Hematopoietic multipotent progenitor cell treated with erythropoietin and hydrocortisone succinate and interleukin-3 and kit ligand, for 6 days (in vitro differentiated cells): ENCODE data around the gene DVL1.
A peak's percentile ranks its signal among the peaks of the same experiment; 100 is the strongest.
"Not testable (repeated sequence)": the region's sequence is repeated elsewhere in the genome, so short reads cannot be mapped to it uniquely, and the experiment has no call there.

Experiments used
- DNase-seq: peaks from one replicate; pipeline ENCODE4 v3.0.0-alpha.2; 2015

The DVL1 gene

DNA sequence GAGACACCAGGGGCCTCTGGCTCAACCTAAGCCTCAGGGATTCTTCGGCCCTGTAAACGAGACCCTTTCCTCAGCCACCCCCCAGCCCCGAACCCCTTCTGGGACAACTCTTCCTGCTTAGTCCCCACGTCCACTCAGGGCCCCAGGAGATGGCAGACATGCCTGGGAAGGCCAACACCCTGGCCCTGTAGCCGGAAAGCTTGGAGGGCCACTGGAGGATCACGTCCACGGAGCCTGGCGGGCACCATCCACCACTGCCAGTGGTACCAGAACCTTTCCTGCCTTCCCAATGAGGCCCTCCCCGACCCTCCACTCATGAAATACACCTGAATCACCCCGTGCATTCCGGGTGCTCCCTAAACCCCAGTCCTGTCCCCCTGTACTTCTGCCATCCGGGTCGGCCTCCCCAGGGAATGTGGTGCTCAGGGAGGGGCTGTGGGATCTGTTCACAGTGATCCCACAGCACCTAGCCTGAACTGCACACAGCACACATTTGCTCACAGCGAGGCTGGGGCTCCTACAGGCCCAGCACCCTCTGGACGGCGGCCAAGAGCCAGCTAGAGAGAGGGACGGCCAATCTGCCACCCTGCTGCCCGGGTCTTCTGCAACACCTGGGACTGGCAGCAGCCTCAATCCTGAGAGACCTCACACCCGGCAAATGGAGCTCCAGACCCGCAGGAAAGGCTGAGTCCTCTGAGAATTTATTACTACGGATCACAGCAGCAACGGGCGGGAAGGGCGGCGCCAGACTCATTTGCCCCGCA lies 24.0 kb upstream of the DVL1 start:
- DNase-seq = no peak

DNA sequence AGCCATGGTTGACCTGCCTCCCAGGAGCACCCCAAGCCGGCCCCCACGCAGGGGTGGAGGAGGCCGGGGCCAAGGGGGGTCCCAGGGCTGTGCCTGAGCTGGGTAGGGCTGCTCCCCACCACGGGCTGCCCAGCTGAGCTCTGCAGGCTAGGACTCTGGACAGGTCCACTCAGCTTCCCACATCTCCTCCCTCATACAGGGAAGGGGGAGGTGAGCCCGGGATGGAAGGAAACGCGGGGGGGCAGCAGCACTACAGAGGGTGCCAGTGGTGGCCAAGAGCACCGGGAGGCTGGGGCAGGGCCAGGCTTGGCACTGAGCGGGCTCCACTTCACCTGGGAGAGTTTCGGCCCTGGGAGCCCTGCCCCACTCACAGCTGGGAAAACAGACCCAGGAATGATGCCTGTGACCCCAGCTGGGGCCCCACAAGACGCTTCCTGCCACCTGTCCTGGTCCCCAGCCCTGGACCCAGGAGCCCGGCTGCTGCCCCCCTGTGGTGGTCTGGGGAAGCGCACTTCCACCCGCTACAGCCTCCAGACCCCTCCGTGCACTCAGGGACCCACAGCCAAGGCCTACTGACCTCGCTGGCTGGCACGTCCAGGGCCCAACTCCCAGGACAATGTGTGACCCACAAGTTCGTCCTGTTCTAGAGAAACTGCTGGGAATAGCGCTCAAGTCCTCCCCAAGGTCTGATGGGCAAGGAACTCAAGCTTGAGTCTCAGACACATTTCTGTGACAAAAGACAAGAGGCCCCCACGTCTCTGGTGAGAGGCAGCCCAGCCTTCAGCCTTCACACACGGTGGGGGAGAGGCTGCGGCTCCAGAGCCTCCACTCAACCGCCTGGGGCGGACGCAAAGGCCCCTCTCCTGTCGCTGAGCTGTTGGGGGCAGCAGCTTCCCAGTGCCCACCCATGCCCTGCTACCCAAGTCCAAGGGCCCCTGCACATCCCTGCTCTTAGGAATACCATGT lies 22.8 kb upstream of the DVL1 start:
- peak; percentile 76 for DNase-seq

DNA sequence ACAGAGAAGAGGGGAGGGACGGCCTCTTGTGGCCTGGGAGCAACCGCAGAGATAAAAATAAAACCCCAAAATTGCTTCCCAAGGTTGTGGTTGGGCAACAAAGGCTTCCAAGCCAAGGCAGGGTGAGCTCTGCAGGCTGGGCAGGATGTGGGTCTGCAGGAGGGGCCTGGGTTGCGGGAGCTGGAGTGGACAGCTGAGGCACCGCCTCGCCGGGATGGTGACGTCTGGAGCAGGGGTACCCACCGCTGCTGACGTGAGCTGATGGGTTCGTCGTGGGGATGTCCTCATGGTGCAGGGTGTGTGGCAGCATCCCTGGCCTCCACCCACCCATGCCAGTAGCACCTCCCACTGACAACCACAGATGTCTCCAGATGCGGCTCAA lies 22.1 kb upstream of the DVL1 start:
- peak; percentile 89 for DNase-seq

DNA sequence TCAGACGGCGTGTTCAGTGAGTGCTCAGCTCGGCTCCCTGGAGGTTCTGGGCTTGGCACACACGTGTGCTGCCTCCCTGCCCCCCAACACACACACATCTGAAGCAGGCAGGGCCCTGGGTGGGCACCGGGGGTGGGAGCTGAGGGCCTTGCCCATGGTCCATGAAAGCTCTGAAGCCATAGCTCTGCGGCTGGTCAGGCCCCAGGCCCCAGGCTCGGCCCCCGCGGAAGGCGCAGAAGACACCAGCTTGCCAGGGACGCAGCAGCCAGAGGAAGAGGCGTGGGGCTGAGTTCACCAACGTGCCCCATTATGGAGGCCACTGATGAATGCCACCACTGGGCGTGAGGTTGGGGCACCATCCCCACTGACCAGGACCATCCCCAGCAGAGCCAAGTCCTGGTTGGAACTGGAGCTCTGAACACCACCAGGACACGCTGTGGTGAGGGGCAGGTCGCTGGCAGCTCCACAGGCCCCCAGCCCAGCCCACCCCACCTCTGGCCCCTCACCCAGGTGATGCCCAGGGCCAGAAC lies 21.6 kb upstream of the DVL1 start:
- no peak for DNase-seq

DNA sequence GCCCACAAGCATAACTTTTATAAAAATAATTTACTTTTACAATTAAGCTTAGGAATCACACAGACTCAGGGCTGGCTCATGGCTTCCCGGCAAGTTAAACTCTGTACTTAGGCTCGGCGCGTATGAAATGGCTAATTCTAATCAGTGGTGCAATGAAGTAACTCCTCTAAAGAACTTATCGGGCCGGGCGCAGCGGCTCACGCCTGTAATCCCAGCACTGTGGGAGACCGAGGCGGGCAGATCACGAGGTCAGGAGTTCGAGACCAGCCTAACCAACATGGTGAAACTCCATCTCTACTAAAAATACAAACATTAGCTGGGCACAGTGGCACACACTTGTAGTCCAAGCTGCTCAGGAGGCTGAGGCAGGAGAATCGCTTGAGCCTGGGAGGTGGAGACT lies 20.9 kb upstream of the DVL1 start:
- not testable (repeated sequence) for DNase-seq

DNA sequence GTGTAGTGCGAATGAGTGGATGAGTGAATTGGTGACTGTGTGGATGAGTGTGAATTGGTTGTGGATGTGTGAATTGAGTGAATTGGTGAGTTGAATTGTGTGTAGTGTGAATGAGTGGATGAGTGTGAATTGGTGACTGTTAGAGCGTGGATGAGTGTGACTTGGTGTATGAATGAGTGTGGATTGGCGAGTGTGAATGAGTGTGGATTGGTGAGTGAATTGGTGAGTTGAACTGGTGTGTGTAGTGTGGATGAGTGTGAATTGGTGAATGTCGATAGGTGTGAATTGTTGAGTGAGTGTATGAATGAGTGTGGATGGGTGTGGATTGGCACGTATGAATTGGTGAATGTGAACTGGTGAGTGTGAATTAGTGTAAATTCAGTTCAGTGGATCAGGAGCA lies 18.1 kb upstream of the DVL1 start:
- no peak for DNase-seq

DNA sequence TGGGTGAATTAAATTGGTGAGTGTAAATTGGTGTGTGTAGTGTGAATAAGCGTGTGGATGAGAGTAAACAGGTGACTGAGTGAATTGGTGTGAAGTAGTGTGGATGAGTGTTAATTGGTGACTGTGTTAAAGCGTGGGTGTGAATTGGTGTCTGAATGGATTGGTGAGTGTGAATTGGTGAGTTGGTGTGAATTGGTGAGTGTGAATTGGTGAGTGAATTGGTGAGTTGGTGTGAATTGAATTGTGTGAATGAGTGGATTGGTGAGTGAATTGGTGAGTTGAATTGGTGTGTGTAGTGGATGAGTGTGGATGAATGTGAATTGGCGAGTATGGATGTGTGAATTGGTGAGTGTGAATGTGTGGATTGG lies 17.5 kb upstream of the DVL1 start:
- DNase-seq = no peak

DNA sequence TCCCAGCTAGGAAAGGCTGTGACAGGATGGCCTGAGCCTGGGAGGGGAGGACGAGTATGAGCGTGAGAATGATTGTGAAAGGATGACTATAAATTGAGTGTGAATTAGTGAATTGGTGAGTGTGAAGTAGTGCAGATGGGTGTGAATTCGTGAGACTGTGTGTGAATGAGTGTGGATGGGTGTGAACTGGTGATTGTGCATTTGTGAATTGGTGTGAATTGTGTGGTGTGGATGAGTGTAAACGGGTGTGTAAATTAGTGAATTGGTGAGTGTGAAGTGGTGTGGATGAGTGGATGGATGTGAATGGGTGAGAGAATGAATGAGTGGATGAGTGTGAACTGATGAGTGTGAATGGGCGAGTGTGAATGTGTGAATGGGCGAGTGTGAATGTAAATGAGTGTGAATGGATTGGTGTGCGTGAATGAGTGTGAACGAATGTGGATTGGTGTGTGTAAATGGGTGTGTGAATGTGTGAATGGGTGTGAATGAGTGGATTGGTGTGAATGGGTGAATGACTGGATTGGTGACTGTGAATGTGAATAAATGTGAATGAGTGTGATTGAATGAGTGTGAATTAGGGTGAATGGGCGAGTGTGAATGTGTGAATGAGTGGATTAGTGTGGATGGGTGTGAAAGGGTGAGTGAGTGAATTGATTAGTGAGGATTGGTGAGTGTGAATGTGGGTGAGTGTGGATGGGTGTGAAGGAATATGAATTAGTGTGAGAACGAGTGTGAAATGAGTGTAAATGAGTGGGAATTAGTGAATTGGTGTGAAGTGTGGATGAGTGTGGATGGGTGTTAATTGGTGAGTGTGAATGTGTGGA lies 16.9 kb upstream of the DVL1 start:
- DNase-seq = no peak

DNA sequence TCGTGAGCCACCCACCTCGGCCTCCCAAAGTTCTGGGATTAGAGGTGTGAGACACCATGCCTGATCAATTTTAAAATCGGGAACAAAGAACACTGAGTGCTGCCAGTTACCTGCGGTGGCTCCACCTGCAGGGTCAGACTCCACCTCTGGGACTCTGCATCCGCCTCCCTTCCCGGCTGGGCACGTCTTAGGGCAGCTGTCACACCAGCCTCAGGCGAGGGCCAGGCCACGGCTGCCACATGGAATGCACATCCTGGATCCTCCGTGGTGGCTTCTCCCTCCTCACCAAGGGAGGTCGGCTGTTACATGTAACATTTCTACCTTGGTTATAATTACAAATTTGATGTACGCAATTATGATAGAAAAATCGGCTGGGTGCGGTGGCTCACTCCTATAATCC lies 15.0 kb upstream of the DVL1 start:
- DNase-seq = no peak

DNA sequence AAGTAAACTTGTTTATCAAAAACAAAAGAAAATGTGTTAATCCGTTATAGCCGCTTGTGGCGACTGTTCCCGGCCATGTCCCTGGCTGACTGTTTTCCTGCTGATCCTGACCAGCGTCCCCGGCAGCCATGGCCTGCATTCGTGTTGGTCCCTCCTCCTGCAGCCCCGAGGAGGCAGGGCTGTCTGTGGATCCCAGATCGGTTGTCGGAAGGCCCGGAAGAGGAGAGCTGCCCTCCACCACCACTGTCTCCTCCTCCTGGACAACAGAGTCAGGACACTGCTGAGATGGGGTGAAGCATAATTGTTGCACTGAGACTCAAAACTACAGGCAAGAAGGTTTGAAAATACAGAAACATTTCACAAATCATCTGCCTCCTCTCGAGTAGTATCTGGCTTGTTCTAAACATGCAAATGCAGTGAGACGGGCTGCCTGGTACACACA lies 12.8 kb upstream of the DVL1 start:
- DNase-seq = no peak

DNA sequence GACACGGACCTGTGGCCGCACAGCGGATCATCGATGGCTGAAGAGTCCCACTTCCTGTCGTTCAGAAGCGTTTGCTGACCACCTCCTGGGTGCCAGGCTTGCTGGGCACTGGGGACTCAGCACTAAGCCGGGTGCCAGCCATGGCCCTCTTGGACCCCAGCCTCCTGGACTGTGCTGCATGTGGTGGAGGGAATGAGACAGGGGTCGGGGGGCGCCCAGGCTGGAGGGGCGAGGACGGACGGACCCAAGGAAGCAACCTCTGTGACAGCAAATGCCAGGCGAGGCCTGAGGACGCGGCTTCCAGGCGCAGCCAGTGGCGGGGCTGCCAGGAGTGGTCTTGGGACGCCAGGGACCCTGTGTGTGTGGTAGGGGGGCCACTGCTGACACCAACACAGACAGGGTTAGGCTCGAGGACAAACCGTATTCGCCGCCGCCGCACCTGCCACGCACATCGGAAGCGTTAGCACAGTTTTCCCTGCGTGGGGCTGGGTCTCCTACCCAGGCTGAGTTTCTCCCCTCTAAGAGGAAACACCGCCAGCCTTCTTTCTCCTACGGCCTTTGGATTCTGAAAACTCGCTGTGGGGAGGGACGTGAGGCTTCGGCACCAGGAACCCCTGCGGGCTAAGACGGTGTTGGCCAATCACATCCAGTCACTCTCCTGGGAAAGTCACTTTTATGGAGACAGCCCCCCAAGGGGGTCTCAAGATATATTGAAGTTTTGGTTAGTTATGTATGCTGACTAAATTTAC lies 12.2 kb upstream of the DVL1 start:
- no peak for DNase-seq

DNA sequence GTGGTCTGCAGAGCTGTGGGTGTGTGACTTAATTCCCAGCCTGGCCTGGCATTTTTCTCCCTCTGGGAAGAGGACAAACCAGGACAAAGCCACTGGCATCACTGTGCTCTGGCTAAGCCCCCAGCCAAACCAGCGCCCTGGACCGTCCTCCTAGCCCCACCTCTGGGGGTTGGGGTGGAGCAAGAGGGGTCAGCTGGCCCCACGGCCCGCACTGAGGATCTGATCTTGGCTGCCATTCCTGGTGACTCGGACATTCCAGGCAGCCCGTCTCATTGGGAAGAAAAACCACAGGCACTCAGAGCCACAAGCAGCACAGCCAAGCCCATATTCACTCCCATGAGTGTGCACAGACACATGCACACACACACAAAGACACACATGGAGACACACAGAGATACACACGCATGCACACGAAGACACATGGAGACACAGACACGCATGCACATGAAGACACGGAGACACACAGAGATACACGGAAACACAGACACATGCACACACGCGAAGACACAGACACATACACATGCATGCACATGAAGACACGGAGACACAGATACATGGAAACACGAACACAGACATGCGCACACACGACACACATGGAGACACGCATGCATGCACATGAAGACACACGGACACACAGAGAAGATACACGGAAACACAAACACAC lies 11.4 kb upstream of the DVL1 start:
- no peak for DNase-seq

DNA sequence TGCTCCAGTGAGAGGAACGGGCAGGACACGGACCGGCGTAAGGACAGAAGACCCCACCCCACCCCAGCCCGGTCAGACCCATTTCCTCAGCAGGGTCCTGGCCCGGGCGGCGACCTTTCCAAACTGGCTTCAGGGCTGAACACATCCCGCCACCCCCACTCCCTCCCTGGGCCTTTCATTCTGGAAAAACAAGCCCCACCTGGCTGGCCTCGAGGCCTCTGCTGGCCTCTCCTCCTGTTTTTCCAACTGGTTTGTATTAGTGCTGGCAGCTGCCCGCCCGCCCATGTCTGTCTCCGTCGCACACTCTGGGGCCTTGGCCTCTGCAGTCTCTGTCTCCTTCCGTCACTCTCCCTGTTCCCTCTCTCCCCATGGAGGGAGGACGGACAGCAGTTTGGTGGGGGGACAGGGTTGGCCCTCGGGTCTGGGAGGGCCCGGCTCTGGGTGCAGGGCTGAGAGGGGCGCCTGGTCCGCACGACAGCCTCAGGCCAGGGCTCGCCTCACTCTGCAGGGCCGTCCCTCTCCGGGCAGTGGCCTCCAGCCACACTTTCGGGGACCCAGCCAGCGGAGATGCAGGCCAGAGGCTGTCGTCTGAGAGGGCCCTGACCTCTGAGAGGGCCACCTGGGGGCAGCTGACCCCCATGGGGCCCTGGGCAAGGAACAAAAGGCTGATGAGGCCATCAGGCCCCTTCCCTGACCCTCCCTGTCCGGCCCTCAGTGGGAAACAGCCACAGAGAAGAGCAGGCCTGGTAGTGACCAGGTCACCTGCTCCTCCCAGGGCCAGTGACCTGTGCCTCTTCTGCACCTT lies 10.6 kb upstream of the DVL1 start:
- no peak for DNase-seq

DNA sequence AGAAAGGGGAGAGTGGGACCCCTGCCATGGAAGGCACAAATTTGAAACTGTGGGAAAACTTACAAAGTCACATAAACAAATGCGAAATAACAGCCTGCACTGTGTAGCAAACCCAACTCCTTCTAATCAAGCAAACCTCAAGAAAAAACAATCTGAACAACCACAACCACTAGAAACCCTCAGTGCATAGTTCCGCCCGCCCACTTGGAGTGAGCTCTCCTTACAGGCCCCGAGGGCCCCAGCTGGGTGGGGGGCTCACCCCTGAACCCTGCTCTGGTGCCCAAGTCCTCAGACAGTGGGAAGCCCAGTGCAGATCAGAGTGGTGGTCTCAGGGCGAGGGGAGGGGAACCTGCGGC lies 10.1 kb upstream of the DVL1 start:
- no peak for DNase-seq

DNA sequence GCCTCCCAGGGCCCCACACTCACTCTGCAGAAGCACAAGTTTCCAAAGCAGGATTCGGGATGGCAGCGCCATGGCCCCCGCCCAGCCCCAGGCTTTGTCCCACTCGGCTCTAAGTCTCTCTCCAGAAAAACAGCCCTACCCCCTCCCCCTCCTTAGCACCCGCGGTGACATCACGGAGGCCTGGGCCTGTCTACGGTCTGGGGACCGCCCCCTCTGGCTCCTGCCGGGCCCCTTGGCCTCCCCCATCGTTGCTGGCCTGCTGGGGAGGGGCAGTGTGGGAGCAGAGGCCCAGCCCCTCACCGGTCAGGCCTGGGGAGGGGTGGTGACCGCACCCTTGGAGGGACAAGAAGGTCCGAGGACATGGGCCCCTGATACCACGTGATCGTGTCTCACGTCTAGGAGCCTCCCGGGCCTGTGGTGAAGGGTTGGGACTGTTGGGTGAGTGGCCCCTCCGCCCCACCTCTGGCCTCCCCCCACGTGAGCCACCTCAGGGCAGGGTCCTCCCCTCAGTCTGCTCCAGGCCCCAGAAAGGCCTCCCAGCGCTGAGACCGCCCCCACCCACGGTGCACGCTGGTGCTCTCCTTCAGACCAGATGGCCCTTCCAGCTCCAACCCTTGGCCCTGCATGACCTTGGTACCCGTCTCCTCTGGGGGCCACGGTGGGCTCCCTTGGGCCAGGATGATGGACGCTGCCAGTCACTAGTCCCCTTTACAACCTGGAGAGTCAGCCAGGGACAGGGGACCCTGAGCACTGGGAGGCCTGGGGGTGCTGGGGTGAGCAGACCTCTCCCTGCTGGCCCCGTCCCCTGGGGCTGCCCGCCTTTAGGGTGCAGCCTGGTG lies 9.4 kb upstream of the DVL1 start, which contains the start of gene MXRA8:
Gene MXRA8, minus strand, starts transcription at position 123 of the 839 bp plus-strand sequence. Its CDS starts 51 bp downstream, at position 72.
- DNase-seq = no peak

DNA sequence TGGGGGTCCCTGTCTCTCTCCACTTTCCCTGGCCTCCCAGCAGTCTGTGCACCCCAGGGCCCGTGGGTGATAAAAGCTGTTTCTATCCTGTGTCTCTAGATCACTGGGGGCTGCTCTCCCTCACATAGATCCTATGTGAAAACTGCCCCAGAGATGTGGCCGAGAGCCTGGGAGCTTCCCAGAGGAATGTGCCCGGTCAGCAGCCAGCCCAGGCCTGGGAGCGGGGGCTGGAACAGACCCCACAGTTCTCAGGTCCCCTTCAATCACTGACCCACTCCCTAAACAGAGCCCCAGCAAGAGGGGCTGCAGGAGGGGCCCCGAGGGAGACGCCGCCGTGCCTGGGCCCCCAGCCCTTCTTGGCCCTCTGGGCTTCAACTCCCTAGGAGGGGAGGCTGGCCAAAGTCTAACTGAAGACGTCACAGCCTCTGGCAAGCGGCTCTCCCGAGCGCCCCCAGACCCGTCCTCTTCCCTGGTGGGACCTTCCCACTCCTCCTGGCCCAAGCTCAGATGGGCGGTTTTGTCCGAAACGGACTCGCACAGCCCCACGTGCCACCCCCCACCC lies 8.7 kb upstream of the DVL1 start:
- DNase-seq = no peak

DNA sequence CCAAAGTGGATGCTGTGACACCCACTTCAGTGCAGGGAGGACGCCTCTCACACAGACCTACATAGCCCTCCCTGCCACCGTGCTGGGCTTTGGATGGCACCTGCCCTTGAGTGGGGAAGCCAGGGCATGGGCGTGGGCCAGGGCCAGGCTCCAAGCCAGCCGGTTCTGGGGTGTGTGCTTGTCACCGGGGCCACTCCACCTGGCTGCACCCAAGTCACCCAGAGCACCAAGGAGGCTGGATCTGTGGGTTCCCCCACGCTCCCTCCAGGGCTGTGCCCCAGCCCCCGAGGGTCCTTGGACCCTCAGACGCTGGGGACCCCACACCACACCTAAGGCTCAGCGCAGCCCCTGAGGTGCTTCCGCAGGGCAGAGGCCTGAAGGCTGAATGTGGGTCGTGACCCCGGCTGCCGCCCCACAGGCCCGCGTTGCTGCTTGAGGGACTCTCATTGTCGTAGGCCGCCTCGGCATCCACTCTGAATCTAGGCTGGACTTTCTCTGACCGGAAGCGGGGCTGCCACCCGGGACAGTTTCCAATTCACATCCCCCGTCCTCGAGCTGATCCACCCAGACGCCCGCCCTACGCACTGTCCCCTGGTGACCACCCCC lies 7.7 kb upstream of the DVL1 start:
- DNase-seq = no peak

DNA sequence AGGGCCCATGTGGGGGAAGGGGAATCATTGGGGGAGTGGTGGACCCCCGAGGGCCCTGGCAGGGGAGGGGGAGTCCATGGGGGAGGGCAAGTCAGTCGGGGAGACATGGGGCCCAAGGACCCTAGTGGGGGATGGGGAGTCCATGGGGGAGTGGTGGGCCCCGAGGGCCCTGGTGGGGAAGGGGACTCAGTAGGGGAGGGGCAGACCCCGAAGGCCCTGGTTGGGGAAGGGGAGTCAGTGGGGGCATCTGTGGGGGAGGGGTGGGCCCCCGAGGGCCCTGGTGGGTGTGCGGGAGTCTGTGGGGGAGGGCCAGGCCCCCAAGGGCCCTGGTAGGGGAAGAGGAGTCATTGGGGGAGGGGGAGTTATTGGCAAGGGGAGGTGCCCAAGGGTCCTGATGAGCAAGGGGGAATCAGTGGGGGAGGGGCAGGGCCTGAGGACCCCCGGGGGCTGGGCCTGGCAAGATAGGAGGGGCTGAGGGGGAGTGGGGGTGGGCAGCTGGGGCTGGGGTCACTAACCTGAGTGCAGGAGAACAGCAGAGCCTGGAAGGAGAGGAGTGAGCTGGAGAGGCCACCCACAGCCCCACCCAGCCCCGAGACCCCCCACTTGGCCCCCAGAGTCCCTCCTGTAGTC lies 7.1 kb upstream of the DVL1 start:
- no peak for DNase-seq

DNA sequence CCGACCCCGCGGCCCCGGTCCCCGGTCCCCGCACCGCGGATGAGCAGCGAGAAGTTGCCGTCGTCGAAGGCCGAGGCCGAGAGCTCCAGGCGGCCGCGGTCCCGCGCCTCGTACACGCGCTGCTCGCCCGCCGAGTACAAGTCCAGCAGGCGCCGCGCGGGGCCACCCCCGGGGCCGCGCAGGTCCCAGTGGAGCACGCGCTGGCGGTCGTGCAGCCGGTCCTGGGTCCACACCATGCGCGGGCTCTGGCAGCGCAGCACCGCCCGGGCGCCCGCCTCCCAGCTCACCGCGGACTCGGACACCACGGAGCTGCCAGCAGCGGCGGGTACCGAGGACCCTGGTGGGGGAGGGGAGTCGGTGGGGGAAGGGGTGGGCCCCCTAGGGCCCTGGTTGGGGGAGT lies 6.2 kb upstream of the DVL1 start:
- DNase-seq = peak; percentile 43
